T-helper 1 cell treated with Interleukin-12 subunit alpha and Interleukin-12 subunit beta and Interleukin-4 antibody, amounts not matched to agents 30 μg/mL and 1 μg/mL, for 36 hours (primary cell): ENCODE data around the gene RANBP9.

ENCODE experiments used
- H3K27ac Mint-ChIP-seq: one replicate; pipeline ENCODE4 v1.8.0; 2021; ENCODE audit warnings: mild to moderate bottlenecking, mixed read lengths
- H3K27me3 Mint-ChIP-seq: one replicate; pipeline ENCODE4 v1.8.0; 2021; ENCODE audit warnings: low read depth, mixed read lengths
- H3K36me3 Mint-ChIP-seq: one replicate; pipeline ENCODE4 v1.8.0; 2021; ENCODE audit warnings: low read depth, mixed read lengths
- H3K4me1 Mint-ChIP-seq: one replicate; pipeline ENCODE4 v1.8.0; 2021; ENCODE audit warnings: low read depth, mixed read lengths
- H3K4me3 Mint-ChIP-seq: one replicate; pipeline ENCODE4 v1.8.0; 2021; ENCODE audit warnings: mild to moderate bottlenecking, moderate library complexity, mixed read lengths
- H3K9me3 Mint-ChIP-seq: one replicate; pipeline ENCODE4 v1.8.0; 2021; ENCODE audit warnings: mixed read lengths

Gene RANBP9

GRCh38 chr6:13678255-13678983, 33.2 kb downstream of the RANBP9 start:
- peaks cover 34% of the 10 kb centered on the region for H3K4me1 Mint-ChIP-seq
- H3K27ac Mint-ChIP-seq: no peak overlapping the region
- H3K4me3 Mint-ChIP-seq: no peak overlapping the region

GRCh38 chr6:13677878-13678254, 33.8 kb downstream of the RANBP9 start:
- Mint-ChIP-seq H3K27ac (no peak overlapping the region), H3K9me3 (peaks cover 25% of the 10 kb centered on the region), H3K4me1 (peaks cover 37% of the 10 kb centered on the region), H3K36me3 (peaks cover 32% of the 10 kb centered on the region), H3K4me3 (no peak overlapping the region), H3K27me3 (no peaks in the 10 kb centered on the region)

More at GRCh38 chr6:13678255-13678983, 33.2 kb downstream of the RANBP9 start:
- Mint-ChIP-seq H3K9me3 (peaks cover 25% of the 10 kb centered on the region), H3K36me3 (peaks cover 27% of the 10 kb centered on the region), H3K27me3 (no peaks in the 10 kb centered on the region)

GRCh38 chr6:13676551-13677156, 35.0 kb downstream of the RANBP9 start:
- no peak overlapping the region for H3K27ac Mint-ChIP-seq
- H3K9me3 Mint-ChIP-seq: peaks cover 25% of the 10 kb centered on the region
- H3K27me3 Mint-ChIP-seq: no peaks in the 10 kb centered on the region
- H3K4me1 Mint-ChIP-seq: peaks cover 35% of the 10 kb centered on the region
- no peak overlapping the region for H3K4me3 Mint-ChIP-seq
- peaks cover 35% of the 10 kb centered on the region for H3K36me3 Mint-ChIP-seq

GRCh38 chr6:13674533-13675190, 37.0 kb downstream of the RANBP9 start:
- Mint-ChIP-seq H3K36me3 (peaks cover 32% of the 10 kb centered on the region), H3K27ac (peak overlapping the region; percentile 0), H3K4me1 (peaks cover 28% of the 10 kb centered on the region), H3K27me3 (no peaks in the 10 kb centered on the region), H3K4me3 (no peak overlapping the region), H3K9me3 (peaks cover 19% of the 10 kb centered on the region)

GRCh38 chr6:13673825-13674444, 37.7 kb downstream of the RANBP9 start:
- H3K36me3 Mint-ChIP-seq: peaks cover 30% of the 10 kb centered on the region
- H3K9me3 Mint-ChIP-seq: peaks cover 18% of the 10 kb centered on the region
- H3K4me3 Mint-ChIP-seq: no peak overlapping the region
- H3K27ac Mint-ChIP-seq: no peak overlapping the region
- no peaks in the 10 kb centered on the region for H3K27me3 Mint-ChIP-seq
- H3K4me1 Mint-ChIP-seq: peaks cover 32% of the 10 kb centered on the region

GRCh38 chr6:13673368-13673767, 38.3 kb downstream of the RANBP9 start:
- Mint-ChIP-seq H3K4me3 (no peak overlapping the region), H3K27ac (no peak overlapping the region), H3K27me3 (no peaks in the 10 kb centered on the region), H3K36me3 (peaks cover 32% of the 10 kb centered on the region), H3K9me3 (peaks cover 18% of the 10 kb centered on the region), H3K4me1 (peaks cover 37% of the 10 kb centered on the region)

GRCh38 chr6:13672904-13673303, 38.7 kb downstream of the RANBP9 start:
- Mint-ChIP-seq H3K36me3 (peaks cover 32% of the 10 kb centered on the region), H3K9me3 (peaks cover 18% of the 10 kb centered on the region), H3K4me3 (no peak overlapping the region), H3K27me3 (no peaks in the 10 kb centered on the region), H3K27ac (no peak overlapping the region), H3K4me1 (peaks cover 41% of the 10 kb centered on the region)

- Mint-ChIP-seq H3K4me1 (peaks cover 47% of the 10 kb centered on the region), H3K36me3 (peaks cover 29% of the 10 kb centered on the region), H3K4me3 (no peak overlapping the region), H3K9me3 (peaks cover 13% of the 10 kb centered on the region), H3K27ac (no peak overlapping the region), H3K27me3 (no peaks in the 10 kb centered on the region)
These were observed 40.0 kb downstream of the RANBP9 start for GRCh38 chr6:13671548-13672127.

GRCh38 chr6:13669476-13669875, 42.2 kb downstream of the RANBP9 start:
- Mint-ChIP-seq H3K4me3 (no peak overlapping the region), H3K4me1 (peaks cover 47% of the 10 kb centered on the region), H3K27me3 (no peaks in the 10 kb centered on the region), H3K27ac (peak overlapping the region; percentile 10), H3K9me3 (no peaks in the 10 kb centered on the region), H3K36me3 (peaks cover 17% of the 10 kb centered on the region)

GRCh38 chr6:13668291-13668928, 43.2 kb downstream of the RANBP9 start:
- Mint-ChIP-seq H3K27ac (peak overlapping the region; percentile 70), H3K36me3 (peaks cover 17% of the 10 kb centered on the region), H3K4me3 (peak overlapping the region; percentile 30), H3K4me1 (peaks cover 42% of the 10 kb centered on the region), H3K9me3 (no peaks in the 10 kb centered on the region), H3K27me3 (no peaks in the 10 kb centered on the region)

- Mint-ChIP-seq H3K4me3 (no peak overlapping the region), H3K9me3 (no peaks in the 10 kb centered on the region), H3K27me3 (no peaks in the 10 kb centered on the region), H3K27ac (peak overlapping the region; percentile 44), H3K36me3 (peaks cover 10% of the 10 kb centered on the region), H3K4me1 (peaks cover 41% of the 10 kb centered on the region)
These were observed 44.0 kb downstream of the RANBP9 start for GRCh38 chr6:13667655-13668054.

GRCh38 chr6:13666194-13667105, 45.2 kb downstream of the RANBP9 start:
- Mint-ChIP-seq H3K4me1 (peaks cover 46% of the 10 kb centered on the region), H3K27me3 (no peaks in the 10 kb centered on the region)

GRCh38 chr6:13664703-13665352, 46.8 kb downstream of the RANBP9 start:
- Mint-ChIP-seq H3K9me3 (no peaks in the 10 kb centered on the region), H3K27ac (no peak overlapping the region), H3K4me3 (no peak overlapping the region), H3K4me1 (peaks cover 58% of the 10 kb centered on the region), H3K36me3 (peaks cover 8% of the 10 kb centered on the region), H3K27me3 (no peaks in the 10 kb centered on the region)

More at GRCh38 chr6:13666194-13667105, 45.2 kb downstream of the RANBP9 start:
- H3K4me3 Mint-ChIP-seq: peak overlapping the region; percentile 54
- peaks cover 12% of the 10 kb centered on the region for H3K36me3 Mint-ChIP-seq
- no peaks in the 10 kb centered on the region for H3K9me3 Mint-ChIP-seq
- H3K27ac Mint-ChIP-seq: peak overlapping the region; percentile 62
